Stomach smooth muscle (tissue), 2 donors: ENCODE results near the gene EVPL.

Experiments used
- H3K27ac ChIP-seq: one replicate; pipeline ENCODE4 v1.7.0; 2013; ENCODE audit warnings: mild to moderate bottlenecking, low read length, inconsistent platforms
- H3K27me3 ChIP-seq, 2 donors: one replicate each; pipeline ENCODE4 v1.7.0; 2013; ENCODE audit warnings: low read length in 2 of 2; ENCODE audit not compliant: insufficient read depth in 2 of 2, control insufficient read depth in 1 of 2
- H3K36me3 ChIP-seq, 2 donors: one replicate each; pipeline ENCODE4 v1.7.0; 2013; ENCODE audit warnings: low read length in 2 of 2; ENCODE audit not compliant: control insufficient read depth in 2 of 2, insufficient read depth in 2 of 2
- H3K4me1 ChIP-seq: one replicate; pipeline ENCODE4 v1.7.0; 2013; ENCODE audit warnings: low read length; ENCODE audit not compliant: control insufficient read depth, insufficient read depth
- H3K4me3 ChIP-seq, 2 donors: one replicate each; pipeline ENCODE4 v1.7.0; 2013; ENCODE audit warnings: low read length in 2 of 2
- H3K9ac ChIP-seq, 2 donors: one replicate each; pipeline ENCODE4 v1.7.0; 2013; ENCODE audit warnings: low read length in 2 of 2, mild to moderate bottlenecking in 1 of 2
- H3K9me3 ChIP-seq, 2 donors: one replicate each; pipeline ENCODE4 v1.7.0; 2013; ENCODE audit warnings: low read length in 2 of 2; ENCODE audit not compliant: control insufficient read depth in 2 of 2
- donor health status: healthy.
- donor health status: Pancreatic carcinoma.

EVPL gene

GRCh38 chr17:76026714-76027158 lies 370 bp downstream of the EVPL start:
- Histone ChIP-seq H3K36me3 (no peaks in the 10 kb centered on the region), H3K4me1 (no peaks in the 10 kb centered on the region), H3K9me3 (no peaks in the 10 kb centered on the region), H3K27me3 (no peaks in the 10 kb centered on the region), H3K27ac (no peak overlapping the region), H3K4me3 (no peak overlapping the region), H3K9ac (no peak overlapping the region)

- Histone ChIP-seq H3K27me3 (no peaks in the 10 kb centered on the region), H3K4me1 (no peaks in the 10 kb centered on the region), H3K27ac (no peak overlapping the region), H3K36me3 (no peaks in the 10 kb centered on the region), H3K9ac (no peak overlapping the region), H3K4me3 (no peak overlapping the region), H3K9me3 (no peaks in the 10 kb centered on the region)
These were observed 1.8 kb downstream of the EVPL start for GRCh38 chr17:76025294-76025693.

- no peaks in the 10 kb centered on the region for H3K9me3 ChIP-seq
- H3K4me3 ChIP-seq: no peak overlapping the region
- no peak overlapping the region for H3K27ac ChIP-seq
- H3K4me1 ChIP-seq: no peaks in the 10 kb centered on the region
- H3K36me3 ChIP-seq: no peaks in the 10 kb centered on the region
- no peaks in the 10 kb centered on the region for H3K27me3 ChIP-seq
- no peak overlapping the region for H3K9ac ChIP-seq
These were observed 2.8 kb downstream of the EVPL start for GRCh38 chr17:76024353-76024752.

- Histone ChIP-seq H3K9ac (no peak overlapping the region), H3K27me3 (no peaks in the 10 kb centered on the region), H3K4me3 (no peak overlapping the region), H3K27ac (no peak overlapping the region), H3K9me3 (no peaks in the 10 kb centered on the region), H3K36me3 (no peaks in the 10 kb centered on the region), H3K4me1 (no peaks in the 10 kb centered on the region)
These were observed 3.2 kb downstream of the EVPL start for GRCh38 chr17:76023900-76024237.

- Histone ChIP-seq H3K27ac (no peak overlapping the region), H3K4me3 (no peak overlapping the region), H3K4me1 (no peaks in the 10 kb centered on the region), H3K27me3 (no peaks in the 10 kb centered on the region), H3K9ac (no peak overlapping the region), H3K9me3 (no peaks in the 10 kb centered on the region), H3K36me3 (no peaks in the 10 kb centered on the region)
These were observed 3.9 kb downstream of the EVPL start for GRCh38 chr17:76022973-76023899.

- H3K4me3 ChIP-seq: no peak overlapping the region
- H3K36me3 ChIP-seq: no peaks in the 10 kb centered on the region
- H3K27me3 ChIP-seq: no peaks in the 10 kb centered on the region
- H3K9me3 ChIP-seq: no peaks in the 10 kb centered on the region
- no peak overlapping the region for H3K9ac ChIP-seq
- H3K4me1 ChIP-seq: no peaks in the 10 kb centered on the region
- H3K27ac ChIP-seq: no peak overlapping the region
These were observed 4.8 kb downstream of the EVPL start for GRCh38 chr17:76022285-76022684.

GRCh38 chr17:76019833-76020467 lies 7.2 kb downstream of the EVPL start:
- Histone ChIP-seq H3K9me3 (no peaks in the 10 kb centered on the region), H3K4me3 (no peak overlapping the region), H3K36me3 (no peaks in the 10 kb centered on the region), H3K4me1 (no peaks in the 10 kb centered on the region), H3K27ac (no peak overlapping the region), H3K27me3 (no peaks in the 10 kb centered on the region), H3K9ac (no peak overlapping the region)

- H3K4me1 ChIP-seq: peaks cover 7% of the 10 kb centered on the region
- no peak overlapping the region for H3K27ac ChIP-seq
- no peak overlapping the region for H3K9ac ChIP-seq
- H3K4me3 ChIP-seq: no peak overlapping the region
- H3K27me3 ChIP-seq: no peaks in the 10 kb centered on the region
- H3K9me3 ChIP-seq: no peaks in the 10 kb centered on the region
- no peaks in the 10 kb centered on the region for H3K36me3 ChIP-seq
These were observed 8.3 kb downstream of the EVPL start for GRCh38 chr17:76018801-76019200.

- Histone ChIP-seq H3K36me3 (no peaks in the 10 kb centered on the region), H3K27ac (no peak overlapping the region), H3K27me3 (no peaks in the 10 kb centered on the region), H3K4me1 (peaks cover 7% of the 10 kb centered on the region), H3K9ac (no peak overlapping the region), H3K9me3 (no peaks in the 10 kb centered on the region), H3K4me3 (no peak overlapping the region)
These were observed 8.8 kb downstream of the EVPL start for GRCh38 chr17:76018340-76018680.

- Histone ChIP-seq H3K27me3 (no peaks in the 10 kb centered on the region), H3K4me3 (no peak overlapping the region), H3K27ac (no peak overlapping the region), H3K9me3 (no peaks in the 10 kb centered on the region), H3K36me3 (no peaks in the 10 kb centered on the region), H3K4me1 (peaks cover 7% of the 10 kb centered on the region), H3K9ac (no peak overlapping the region)
These were observed 9.4 kb downstream of the EVPL start for GRCh38 chr17:76017481-76018339.
